ENCODE results near the gene SLC6A7.
A peak's percentile ranks its signal among the peaks of the same experiment; 100 is the strongest.

Gene SLC6A7

GRCh38 chr5:150189728-150190502, at the start of gene SLC6A7:
SLC6A7 (plus strand) TSS chr5:150190062; CDS start chr5:150190328, 266 bp downstream.
- DNase-seq = peak in 1 of 2 experiments; percentile 5

- DNase-seq = no peak
Observed at GRCh38 chr5:150140830-150141229, 49.0 kb upstream of the SLC6A7 start.

- DNase-seq = no peak
Observed at GRCh38 chr5:150141544-150142184, 48.2 kb upstream of the SLC6A7 start.

DNA sequence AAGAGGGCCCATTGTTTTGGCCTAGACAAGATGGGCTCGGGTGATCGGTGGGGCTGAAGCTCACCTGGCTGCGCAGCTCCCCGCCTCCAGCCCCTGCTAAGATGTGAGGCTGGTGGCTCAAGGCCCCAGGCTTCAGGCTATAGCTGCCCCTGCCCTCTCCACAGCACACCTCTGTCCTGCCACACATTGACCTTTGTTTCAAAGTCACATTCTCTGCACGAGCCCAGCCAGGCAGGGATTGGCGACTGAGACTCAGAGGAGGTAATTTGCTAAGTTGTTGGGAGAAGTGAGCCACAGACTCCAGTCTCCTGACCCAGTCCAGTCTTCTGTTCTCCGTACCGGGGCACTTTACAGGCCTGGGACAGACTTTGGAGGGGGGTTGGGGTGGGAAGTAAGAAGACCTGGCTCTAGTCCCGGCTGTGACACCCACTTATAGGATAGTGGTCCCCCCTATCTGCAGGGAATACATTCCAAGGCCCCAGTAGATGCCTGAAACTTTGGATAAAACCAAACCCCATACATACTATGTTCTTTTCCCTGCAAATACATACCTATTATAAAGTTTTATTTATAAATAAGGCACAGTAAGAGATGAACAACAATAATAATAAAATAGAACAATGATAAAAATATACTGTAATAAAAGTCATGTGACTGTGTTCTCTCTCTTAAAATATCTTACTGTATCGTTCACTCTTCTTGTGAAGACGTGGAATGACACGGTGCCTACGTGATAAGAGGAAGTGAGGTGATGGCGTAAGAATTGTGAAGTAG, 47.5 kb upstream of the SLC6A7 start:
- DNase-seq = no peak

- no peak for DNase-seq
Observed at GRCh38 chr5:150142959-150143349, 46.9 kb upstream of the SLC6A7 start.

DNA sequence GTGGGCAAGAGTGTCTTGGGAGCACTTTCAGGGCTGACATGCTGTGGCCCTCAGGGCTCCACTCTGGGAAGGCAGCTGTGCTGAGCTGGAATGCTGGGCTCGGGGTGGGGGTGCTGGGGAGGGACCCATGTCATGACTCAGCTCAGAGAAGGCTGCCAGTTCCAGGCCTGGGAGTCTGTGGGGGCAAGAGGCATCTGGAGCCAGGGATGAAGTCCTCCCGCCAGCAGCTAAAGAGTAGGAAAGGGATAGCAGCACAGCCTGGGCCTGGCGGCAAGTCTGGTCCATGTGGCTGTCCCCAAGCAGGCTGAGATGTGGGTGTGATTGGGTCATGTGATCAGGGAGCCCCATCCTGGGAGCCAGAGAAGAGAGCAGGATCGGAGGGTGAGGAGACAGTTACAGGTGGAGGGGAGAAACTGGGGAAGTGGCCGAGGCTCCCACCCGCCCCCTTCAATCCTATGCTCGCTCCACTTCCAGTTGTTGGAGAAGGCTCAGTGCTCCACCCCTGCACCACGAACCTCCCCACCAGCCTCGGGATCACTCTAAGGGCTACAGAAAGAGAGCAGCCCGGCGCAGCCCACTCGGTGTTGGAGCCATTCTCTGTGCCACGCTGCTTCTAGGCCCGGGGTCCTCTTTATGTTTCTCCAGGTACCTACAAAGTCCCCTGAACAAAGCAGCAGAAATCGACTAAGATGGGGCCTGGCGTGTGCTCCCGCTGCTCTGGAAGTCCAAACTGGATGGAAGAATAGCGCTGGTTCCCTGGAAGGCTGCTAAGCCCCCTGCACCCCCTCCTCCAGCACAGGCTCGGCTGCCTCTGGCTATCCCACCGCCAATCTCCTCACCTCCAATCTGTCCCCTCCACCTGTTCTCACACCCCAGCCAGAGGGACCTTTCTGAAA, 46.3 kb upstream of the SLC6A7 start:
- DNase-seq = no peak

- no peak for DNase-seq
Observed at GRCh38 chr5:150144246-150144801, 45.5 kb upstream of the SLC6A7 start.

DNA sequence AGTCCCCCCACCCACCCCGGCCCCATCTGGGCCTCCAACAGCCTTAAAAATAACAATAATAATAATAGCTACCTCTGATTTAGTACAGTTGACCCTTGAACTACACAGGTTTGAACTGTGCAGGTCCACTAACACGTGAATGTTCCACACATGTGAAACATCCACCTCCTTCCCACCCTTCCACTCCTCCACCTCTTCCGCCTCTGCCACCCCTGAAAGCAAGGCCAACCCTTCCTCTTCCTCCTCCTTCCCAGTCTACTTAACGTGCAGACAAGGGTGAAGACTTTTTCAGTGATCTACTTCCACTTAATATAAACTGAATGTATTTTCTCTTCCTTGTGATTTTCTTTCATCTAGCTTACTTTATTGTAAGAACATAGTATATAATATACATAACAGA, 45.0 kb upstream of the SLC6A7 start:
- no peak for DNase-seq

DNA sequence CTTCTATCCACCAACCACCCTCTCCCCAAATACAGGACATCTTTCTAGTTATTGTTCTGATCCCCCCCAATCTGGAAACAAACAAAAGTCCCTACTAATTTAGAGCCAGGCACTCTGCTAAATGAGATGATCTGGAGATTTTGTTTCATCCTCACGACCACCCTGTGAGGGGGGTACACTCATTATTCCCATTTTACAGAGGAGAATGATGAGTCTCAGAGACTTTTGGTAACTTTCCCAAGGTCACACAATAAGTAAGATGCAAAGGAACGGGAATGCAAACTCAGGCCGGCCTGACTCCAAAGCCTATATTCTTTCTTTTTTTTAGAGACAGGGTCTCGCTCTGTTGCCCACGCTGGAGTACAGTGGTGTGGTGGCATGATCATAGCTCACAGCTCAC, 43.6 kb upstream of the SLC6A7 start:
- DNase-seq = no peak

DNA sequence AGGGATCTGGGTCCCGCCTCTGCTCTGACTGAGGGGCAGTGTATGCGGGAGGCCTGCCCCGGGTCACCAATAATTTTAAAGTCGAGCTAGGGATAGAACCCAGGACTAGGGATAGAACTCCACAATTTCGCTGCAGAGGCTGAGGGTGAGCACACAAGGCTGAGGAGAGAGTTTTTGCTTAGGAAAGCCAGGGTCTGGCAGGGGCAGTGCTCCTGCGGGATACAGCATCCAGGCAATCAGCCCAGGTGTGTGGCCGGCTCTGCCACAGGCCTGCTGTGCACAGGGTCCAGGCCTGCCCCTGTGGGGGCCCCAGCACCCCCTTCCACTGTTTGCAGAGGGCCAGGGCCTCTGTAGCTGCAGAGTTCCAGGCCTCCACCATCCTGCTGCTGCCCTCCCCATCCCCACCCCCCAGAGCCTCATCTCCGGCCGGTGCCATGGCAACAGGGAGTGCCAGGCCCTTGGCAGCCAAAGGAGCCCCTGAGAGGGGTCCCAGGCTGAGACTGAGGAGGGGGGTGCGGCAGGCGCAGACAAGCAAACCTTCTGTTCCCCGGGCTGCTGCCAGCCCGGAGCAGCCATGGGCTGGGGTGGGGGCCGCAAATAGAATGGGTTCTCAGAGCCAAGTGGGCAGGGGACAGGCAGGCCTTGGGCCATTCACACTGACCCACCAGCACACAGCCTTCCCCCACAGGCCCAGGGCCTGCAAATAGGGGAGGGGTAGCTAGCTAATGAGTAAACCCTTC, 42.8 kb upstream of the SLC6A7 start:
- no peak for DNase-seq

GRCh38 chr5:150147670-150148069, 42.2 kb upstream of the SLC6A7 start:
- no peak for DNase-seq

- no peak for DNase-seq
Observed at GRCh38 chr5:150148117-150148927, 41.5 kb upstream of the SLC6A7 start.

GRCh38 chr5:150149618-150150017, 40.2 kb upstream of the SLC6A7 start:
- no peak for DNase-seq

DNA sequence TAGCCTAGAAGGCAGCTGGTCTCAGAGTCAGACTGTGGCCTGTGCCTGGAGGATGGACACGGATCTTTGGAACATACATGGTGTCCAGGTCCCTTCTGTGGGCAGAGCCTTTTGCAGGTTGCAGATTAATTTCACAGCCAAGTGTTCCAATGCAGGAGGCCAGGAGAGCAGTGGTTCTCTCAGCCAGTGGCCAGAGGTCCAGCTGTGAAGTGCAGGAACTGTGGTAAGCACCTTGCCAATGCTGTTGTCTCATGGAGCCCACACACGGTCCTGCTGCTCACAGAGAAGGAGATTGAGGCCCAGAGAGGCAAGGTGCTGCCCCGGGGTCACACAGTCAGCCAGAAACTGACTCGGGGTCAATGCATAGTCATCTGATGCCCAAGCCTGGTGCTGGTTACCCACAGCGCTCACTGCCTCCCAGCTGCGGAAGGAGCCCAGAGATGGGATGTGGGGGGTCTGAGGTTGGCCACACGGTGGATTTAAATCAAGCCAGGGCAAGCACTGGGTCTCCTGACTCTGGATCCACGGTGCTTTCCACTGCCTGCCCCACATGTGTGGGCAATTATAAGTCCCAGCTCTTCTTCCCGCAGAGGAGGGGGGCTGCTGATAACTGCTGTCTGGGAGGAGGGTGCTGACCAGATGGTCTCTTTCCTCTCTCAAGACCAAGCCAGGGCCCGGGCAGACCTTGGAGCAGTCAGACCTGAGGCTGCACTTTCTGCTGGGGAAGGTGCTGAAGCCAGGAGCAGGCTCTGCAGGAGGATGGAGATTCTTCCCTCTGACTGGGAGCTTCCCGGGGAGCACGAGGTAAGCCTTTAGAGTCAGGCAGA, 37.0 kb upstream of the SLC6A7 start:
- DNase-seq = no peak

- no peak for DNase-seq
Observed at GRCh38 chr5:150153483-150153882, 36.4 kb upstream of the SLC6A7 start.

- DNase-seq = peak in 1 of 2 experiments; percentile 5
Observed at GRCh38 chr5:150153957-150154617, 35.8 kb upstream of the SLC6A7 start.

DNA sequence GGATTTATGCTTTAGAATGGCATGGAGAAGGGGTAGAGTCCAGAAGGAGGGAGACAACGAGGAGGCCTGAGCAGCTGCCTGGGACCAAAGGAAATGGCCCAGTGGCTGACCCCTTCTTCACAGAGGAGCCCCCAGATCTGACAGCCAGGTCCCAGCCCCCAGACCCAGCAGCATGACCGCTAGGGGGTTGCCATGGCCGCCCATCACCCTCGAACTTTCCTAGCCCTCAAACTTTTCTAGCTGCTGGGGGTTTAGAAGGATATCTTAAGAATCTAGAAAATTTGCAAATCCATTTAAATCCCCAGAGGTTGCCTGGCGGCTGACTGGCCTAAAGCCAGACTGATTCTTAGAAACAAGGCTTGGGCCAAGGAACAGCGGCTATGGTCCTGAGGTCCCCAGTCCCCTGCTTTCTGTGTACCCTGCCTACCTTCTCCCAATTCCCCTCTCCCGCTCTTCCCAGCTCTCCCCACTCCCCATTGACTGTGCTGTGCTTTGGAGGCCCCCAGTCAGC, 35.2 kb upstream of the SLC6A7 start:
- DNase-seq = no peak

DNA sequence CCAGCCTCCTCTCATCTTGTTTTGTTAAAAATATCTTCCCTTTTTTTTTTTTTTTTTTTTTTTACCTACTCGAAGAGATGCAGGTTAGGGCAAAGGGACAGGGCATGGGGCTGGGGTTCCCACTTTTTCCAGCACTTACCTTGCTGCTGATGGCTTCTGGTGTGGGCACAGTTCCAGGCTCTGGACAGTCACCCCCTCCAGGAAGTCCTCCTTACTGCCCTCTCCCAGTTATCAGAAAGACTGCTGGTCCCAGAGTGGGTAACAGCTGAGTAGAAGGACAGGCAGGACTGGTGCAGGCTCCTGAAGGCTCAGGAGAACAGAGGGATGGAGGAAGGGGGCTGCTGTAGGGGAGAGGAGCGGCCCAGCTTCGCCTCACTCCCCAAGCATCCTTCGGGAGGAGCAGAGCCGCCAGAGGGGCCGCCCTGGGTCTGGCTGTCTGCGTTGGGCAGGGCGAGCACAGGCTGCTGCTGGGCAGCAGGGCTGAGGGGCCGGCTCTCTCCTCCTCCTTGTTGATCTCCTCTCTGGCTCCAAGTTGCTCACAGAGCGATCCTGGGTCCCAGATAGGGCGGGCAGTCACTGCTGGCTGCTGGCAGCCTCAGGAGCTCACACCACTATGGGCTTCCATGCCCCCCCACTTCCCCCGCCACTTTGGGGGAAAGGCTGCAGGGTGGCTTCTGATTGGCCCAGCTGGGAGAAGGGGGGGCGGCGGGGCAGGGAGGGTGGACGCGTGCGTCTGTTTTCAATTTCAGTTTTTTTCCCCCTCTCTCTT, 34.4 kb upstream of the SLC6A7 start, which contains the start of gene PDGFRB:
Gene PDGFRB (minus strand): TSS at position 588 of the 769 bp plus-strand sequence. CDS start 18,798 bp downstream, outside the sequence.
- peak in 1 of 2 experiments; percentile 7 for DNase-seq

All from NCI-H526 (cell line).